Fibroblast of gingiva (primary cell): ENCODE data around the gene BHLHA15.

Experiments
- DNase-seq: peaks from one replicate; pipeline ENCODE4 v3.0.0-alpha.2; 2011; ENCODE audit warnings: low read depth

Gene BHLHA15

DNA sequence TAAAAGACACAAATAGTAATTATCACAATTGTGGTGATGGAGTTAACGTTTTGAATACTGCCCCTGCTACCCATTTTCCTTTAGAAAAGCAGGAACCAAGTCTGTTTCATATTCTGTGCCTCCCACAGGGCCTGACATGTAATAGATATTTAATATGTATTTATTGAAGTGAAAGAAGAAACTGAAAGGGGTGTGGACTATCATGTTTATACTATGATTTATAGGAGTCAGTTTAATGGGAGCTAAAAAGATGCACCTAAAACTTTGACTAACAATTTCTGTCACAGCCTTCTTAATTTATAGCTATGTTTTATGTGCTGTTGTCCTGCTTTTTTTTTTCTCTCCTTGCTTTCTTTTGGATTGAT lies 24.1 kb upstream of the BHLHA15 start:
- no peak for DNase-seq

DNA sequence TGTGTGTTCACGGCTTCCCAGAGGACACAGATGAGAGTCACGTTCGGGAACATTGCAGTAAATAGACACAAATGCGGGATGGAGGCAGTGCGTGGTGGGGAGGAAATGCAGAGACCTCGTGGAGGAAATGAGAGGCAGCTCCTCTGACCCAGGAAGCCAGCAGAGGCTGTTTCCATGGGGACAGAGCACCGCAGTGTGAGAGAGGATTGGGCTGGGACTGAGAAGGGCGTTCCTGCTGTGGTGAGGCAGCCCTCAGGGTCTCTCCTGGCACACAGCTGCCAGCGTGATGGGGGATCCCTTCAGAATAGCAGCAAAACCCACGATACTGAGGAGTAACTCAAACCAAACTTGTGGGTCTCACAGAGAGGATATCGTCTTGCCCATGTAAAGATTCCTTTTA lies 21.7 kb upstream of the BHLHA15 start:
- DNase-seq, result no peak

DNA sequence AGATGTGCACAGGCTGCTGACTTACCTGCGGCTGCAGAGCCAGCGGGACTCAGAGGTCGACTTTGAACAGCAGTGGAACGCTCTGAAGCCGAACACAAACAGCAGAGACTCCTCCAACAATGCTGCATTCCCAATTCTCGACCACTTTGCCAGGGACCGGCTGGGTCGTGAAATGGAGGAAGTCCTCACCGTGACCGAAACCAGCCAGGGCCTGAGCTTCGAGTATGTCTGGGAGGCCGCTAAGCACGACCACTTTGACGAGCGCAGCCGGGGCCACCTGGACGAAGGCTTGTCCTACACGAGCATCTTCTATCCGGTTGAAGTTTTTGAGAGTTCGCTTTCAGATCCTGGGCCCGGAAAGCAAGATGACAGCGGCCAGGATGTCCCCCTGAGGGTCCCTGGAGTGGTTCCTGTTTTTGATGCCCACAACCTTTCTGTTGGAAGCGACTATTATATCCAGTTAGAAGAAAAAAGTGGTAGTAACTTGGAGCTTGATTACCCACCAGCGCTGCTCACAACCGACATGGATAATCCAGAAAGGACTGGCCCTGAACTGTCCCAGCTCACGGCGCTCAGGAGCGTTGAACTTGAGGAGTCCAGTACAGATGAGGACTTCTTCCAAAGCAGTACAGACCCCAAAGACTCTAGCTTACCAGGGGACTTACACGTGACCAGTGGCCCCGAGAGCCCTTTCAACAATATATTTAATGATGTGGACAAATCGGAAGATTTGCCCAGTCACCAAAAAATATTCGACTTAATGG lies 19.4 kb upstream of the BHLHA15 start:
- no peak for DNase-seq

DNA sequence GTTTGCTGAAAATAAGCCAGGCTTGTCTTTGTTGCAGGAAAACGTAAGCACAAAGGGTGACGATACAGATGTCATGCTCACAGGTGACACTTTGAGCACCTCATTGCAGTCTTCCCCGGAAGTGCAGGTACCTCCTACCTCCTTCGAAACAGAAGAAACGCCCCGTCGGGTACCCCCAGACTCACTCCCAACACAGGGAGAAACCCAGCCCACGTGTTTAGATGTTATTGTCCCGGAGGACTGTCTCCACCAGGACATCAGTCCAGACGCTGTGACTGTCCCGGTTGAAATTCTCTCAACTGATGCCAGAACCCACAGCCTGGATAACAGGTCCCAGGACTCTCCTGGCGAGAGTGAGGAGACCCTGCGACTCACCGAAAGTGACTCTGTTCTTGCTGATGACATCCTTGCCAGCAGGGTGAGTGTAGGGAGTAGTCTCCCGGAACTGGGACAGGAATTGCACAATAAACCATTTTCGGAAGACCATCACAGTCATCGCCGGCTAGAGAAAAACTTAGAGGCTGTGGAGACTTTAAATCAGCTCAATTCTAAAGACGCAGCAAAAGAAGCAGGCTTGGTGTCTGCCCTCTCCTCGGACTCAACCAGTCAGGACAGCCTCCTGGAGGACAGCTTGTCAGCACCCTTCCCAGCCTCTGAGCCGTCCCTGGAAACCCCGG lies 18.3 kb upstream of the BHLHA15 start:
- no peak for DNase-seq

- DNase-seq, result no peak
These were observed 17.6 kb upstream of the BHLHA15 start for GRCh38 chr7:98193474-98194180.

GRCh38 chr7:98194186-98194585 lies 17.1 kb upstream of the BHLHA15 start:
- DNase-seq, result no peak

DNA sequence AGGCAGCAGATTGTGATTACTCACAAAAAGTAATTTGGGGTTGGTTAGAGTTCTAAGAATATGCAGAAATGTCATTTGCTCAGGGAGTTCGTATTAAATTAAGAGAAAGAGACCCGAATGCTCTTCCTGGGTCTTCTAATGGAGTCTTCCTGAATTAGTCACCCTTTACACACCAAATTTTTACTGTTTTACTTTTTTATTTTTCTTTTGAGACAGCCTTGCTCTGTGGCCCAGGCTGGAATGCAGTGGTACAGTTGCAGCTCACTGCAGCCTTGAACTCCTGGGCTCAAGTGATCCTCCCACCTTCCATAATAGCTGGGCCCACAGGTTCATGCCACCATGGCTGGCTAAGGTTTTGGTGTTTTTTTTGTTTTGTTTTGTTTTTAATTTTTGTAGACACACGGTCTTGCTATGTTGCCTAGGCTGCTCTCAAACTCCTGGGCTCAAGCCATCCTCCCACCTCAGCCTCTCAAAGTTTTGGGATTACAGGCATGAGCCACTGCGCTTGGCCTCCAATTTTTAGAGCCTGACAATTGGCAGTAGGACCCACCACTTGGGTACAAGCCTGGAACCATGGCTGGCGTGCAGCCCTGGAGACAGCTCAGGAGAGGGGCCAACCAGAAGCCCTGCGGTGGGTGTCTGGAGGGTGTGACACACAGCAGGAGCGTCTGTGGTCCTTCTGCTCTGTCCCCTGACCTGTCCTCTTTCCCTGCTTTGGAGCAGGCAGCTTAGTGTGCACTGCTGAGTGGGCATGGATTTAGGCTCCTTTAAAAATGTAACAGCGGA lies 16.4 kb upstream of the BHLHA15 start:
- DNase-seq, result no peak

DNA sequence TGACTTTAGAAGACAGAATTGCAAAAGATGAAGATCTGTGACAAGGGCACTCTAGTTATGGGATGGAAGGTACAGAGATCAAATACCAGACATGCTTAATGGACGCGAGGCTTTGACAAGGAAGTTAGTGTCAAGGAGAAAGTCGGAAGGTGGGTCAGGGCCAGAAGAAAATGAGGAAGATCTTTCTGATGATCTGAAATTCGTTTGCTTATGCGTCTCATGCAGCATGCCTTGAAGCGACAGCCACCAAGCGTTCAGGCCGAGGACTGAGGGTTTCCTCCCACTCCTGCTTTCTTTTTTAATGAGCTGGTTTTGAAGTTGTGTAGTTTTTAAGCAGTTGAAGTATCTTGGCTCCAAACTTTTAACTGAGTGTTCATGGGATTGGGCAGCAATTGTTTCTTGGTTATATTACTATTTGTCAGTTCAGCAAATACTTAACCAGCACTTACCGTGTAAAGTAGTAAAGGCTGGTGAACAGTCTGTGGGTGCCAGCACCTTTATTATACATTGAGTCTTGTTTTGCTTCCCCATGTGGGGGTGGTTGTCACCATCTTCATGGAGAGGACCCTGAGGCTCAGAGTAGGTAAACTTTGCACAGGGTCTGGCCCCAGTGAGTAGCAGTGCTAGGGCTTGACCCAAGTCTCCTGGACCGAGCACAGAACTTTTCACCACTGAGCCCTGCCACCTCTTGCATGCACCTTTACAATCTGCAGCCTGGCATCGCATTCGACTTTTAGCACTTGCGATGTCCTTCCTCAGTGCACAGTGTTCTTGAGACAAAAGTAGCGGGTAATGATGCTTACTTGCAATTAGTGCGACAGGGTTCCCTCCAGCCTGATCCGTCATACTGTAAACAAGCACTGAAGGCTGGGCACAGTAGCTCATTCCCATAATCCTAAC lies 14.3 kb upstream of the BHLHA15 start:
- no peak for DNase-seq

DNA sequence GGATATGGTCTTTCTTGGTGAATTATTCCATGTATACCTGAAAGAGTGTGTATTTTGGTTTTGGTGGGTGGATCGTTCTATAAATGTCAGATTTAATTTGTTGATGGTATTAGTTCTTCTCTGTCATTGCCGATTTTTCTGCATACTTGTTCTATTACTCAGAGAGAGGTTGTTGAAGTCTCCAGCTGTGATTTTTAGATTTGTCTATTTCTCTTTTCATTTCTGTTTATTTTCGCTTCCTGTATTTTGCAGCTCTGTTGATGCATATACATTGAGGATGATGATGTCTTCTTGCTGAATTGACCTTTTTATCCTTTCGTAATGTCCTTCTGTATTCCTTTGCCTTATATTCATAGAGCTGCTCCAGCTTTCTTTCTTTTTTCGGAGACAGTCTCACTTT lies 12.1 kb upstream of the BHLHA15 start:
- no peak for DNase-seq

DNA sequence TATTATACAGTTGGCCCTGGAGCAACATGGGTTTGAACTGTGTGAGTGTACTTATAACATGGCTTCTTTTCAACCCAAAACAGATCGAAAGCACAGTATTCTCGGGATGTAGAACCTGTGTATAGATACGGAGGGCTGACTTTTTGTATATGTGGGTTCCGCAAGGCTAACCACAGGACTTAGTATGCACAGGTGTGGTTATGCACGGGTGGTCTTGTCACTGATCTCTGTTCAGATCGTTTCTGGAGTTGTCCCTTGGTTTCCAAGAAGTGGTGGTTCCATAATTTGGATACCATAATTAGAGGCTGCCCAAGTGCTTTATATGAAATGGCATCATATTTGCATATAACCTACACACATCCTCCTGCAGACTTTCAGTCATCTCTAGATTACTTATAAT lies 10.9 kb upstream of the BHLHA15 start:
- DNase-seq, result no peak

DNA sequence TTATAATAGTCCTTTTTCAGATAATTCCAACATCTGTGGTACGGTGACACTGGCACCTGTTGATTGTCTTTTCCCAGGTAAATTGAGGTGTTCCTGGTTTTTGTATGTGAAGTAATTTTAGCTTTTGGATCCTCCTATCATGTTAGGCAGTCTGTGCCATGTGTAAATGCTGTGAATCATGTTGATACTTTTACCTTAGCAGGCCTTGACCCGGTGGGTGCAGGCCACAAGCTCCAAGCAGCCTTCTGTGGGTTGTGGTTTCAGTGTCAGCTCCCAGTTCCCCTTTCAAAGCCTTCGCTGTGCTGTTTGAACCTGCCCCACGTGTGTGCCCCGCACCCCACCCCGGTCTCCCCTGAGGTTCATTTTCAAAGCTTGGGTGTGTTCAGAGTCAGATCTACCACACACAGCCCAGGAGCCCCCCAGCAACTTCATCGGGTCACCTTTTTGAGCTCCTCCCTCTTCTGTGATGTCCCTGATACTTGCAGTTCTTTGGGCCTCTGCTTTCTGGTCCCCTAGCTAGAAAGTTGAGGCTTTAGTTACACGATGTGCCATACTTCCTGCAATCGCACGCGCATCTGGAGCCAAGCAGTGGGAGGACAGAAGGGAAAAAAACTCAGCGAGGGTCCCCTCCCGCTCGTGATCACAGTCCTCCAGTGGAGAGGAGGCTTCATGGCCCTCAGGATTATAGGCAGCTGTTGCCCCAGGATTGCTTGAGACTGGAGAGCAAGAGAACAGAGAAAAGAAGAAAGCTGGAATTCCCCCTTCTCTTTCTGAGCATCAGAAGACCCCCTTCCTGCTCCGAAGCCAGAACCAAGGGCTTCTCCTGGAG lies 8.7 kb upstream of the BHLHA15 start:
- no peak for DNase-seq

DNA sequence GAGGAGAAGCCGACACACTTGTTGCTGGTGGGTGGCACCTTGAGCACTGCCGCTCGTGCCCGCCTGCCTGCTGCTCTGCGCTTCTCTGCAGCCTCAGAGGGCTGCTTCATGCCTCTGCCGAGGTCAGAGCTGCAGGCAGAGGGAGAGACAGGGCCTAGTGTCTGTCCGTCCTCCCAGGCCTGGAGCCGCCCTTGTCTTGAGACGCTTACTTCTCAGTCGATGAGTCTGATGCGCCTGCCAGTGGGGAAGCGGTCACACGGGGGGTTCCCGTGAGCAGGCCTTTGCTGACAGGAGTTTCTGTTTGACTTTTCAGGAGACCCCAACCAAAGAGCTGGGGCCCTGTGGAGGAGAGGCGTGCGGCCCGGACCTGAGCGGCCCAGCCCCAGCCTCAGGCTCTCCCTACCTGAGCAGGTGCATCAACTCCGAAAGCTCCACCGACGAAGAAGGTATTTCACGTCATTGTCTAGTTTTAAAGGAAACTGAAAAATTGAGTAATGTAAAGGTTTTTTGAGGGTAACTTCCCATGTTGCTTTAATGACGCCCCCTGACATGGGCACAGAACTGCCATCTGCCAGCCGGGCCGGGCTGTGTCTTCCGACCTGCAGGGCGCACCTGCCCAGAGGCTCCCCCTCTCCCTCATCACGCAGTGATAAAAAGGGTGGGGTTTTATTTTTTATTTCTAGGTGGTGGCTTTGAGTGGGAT lies 7.8 kb upstream of the BHLHA15 start:
- no peak for DNase-seq

DNA sequence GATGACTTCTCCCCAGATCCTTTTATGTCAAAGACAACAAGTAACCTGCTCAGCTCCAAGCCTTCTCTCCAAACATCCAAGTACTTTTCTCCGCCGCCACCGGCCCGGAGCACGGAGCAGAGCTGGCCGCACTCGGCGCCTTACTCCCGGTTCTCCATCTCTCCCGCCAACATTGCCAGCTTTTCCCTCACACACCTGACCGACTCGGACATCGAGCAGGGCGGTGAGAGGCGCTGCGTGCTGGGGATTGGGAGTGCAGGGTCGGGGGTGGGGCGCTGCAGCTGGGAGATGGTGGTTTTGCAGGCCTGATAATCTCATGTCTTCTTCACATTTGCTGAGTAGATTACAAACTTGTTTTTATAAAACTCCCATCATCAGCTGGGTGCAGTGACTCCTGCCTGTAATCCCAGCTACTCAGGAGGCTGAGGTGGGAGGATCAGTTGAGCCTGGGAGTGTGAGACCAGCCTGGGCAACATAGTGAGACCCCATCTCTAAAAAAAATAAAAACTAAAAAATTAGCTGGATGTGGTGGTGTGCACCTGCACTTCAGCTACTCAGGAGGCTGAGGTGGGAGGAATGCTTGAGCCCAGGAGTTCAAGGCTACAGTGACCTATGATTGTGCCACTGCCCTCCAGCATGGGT lies 7.2 kb upstream of the BHLHA15 start:
- no peak for DNase-seq

- DNase-seq, result no peak
These were observed 6.6 kb upstream of the BHLHA15 start for GRCh38 chr7:98204670-98205069.

DNA sequence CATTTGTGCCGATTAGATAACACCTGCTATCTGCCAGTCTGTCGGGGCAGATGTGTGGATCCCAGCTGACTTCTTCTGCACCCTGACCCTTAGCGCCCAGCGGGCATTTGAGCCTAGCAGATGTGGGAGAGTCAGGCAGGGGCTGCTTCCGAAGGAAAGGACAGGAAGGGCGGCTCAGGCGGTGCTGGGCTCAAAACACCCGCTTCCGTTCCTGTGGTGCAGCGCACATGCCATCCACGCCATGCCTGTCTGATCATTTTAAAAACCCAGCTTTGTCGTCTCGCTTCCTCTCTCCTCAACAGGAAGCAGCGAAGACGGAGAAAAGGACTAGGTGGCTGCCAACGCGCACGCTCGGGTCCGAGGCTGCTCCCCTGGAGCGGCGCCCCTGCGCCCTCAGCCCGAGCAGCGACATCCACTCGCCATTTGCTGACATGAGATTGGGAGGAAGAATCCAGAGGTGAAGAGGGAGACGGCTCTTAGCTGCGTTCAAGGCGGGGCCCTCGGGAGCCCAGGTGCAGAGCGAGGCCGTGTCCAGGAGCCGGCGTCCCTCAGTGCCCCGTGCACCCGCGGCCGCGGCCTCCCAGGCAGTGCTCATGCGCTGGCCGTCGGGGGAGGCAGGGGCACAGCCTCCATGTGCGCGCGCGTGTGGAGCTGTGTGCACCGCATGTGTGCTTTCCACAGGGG lies 5.9 kb upstream of the BHLHA15 start:
- DNase-seq, result no peak

DNA sequence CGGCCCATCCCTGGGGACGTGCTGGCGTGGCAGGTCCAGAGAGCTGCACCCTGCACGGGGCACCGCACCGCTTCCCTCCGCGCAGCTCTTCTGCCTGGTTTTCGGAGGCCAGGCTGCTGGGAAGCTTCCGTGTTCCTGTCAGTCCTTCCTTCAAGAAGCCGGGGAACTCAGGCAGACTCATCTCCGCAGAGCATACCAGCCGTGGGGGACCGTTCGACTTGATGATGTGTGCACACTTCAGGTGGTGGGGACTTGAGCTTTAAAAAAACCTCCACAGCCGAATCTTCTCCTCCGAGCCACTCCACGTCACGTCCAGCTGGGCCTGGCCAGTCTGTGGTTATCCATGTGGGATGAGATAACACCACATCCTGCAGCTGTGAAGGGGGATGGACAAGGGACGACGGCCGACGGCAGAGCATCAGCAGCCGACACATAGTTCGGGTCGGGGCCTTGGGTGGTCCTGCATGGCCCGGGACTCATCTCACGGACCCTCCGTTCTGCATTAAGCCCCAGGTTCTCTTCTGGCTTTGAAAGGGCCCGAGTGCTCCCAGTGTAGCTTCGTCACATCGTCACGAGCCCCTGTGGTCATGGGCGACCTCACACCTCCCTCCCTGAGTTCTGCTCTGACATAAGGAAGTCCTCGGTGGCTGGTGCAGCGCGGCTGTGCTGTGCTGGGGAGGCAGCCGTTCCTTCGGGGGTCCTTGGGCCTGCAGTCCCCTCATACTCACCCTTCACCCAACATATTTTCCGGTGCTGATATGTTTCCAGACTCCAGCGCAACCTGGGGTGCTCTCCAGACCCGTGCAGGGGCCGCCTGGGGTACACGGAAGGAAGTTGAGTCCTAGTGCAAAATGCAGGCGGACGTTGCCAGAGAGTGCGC lies 4.5 kb upstream of the BHLHA15 start:
- DNase-seq, result no peak

DNA sequence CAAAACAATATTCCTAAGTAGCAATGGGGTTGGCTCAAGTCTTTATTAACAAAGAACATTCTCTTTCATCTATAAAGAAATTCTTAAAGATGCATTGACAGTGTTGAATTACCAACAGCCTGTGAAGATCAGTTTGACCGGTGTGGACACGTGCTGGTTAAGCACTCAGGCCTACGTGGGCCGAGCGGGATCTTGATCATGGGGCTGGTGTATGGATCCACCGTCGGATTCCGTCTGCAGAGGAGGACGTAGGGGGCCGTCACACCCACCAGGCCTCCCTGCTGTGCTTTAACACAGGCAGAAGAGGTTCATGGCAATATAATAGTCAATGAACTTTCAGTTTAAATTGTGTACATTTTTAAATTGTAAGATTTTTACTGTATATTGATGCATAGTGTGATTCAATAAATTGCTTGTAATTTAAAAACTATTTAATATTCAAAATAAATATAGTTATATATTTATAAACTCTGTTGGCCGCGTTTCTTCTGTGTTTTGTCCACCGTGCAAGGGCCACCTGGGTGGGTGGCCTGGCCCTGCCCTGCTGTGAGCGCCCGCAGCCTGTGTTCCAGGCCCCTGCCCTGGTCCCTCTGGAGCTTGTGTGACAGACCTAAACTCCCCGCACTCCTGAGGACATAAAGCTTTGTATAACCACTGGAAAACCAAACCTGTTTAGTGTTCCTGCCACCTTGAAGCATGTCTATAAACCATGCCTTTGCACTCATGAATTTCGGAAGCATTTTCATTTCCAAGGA lies 1.9 kb upstream of the BHLHA15 start:
- DNase-seq, result no peak
